Heart left ventricle (tissue), 16 donors: ENCODE results near the gene BDKRB2. TPM values are rescaled to one million over a fixed set of nuclear protein-coding genes. Genes with fewer than 3 reads are reported as not detected.

Experiments
- ATAC-seq, 4 donors: fragments of 200-7000 bp; cut with Tn5 transposase; one replicate each; pipeline ENCODE4 v1.9.1; 2020 to 2022; ENCODE audit warnings: moderate library complexity in 4 of 4, mild to moderate bottlenecking in 3 of 4, moderate number of reproducible peaks in 1 of 4
- DNase-seq, 5 donors: peaks; one replicate each; pipeline ENCODE4 v3.0.0-alpha.2; 2020
- H3K27ac ChIP-seq, 12 donors: fragments of 200-600 bp; sonication (generic) in 4 of 12; one replicate each; pipeline versions ENCODE4 v1.5.0 to v1.8.0; 2016 to 2022; ENCODE audit warnings: mild to moderate bottlenecking in 2 of 12
- H3K27me3 ChIP-seq, 9 donors: fragments of 200-600 bp; sonication (generic) in 2 of 9; one replicate each; pipeline versions ENCODE4 v1.5.1 to v1.8.0; 2016 to 2022; ENCODE audit warnings: mild to moderate bottlenecking in 3 of 9
- H3K36me3 ChIP-seq, 9 donors: fragments of 200-600 bp; sonication (generic) in 2 of 9; one replicate each; pipeline versions ENCODE4 v1.5.0 to v1.8.0; 2018 to 2022; ENCODE audit warnings: mild to moderate bottlenecking in 2 of 9
- H3K4me1 ChIP-seq, 12 donors: fragments of 200-600 bp; sonication (generic) in 4 of 12; one replicate each; pipeline versions ENCODE4 v1.5.0 to v1.8.0; 2016 to 2022; ENCODE audit warnings: mild to moderate bottlenecking in 3 of 12
- H3K4me3 ChIP-seq, 12 donors: fragments of 200-600 bp; sonication (generic) in 4 of 12; one replicate each; pipeline versions ENCODE4 v1.5.0 to v1.8.0; 2017 to 2022; ENCODE audit warnings: mild to moderate bottlenecking in 9 of 12, moderate library complexity in 4 of 12
- H3K9me3 ChIP-seq, 12 donors: fragments of 200-600 bp; sonication (generic) in 4 of 12; one replicate each; pipeline versions ENCODE4 v1.5.0 to v1.8.0; 2016 to 2022; ENCODE audit warnings: mild to moderate bottlenecking in 1 of 12
- POLR2A ChIP-seq, 2 donors: fragments of 450-650 bp; IDR thresholded peaks; one replicate each; pipeline ENCODE4 v1.6.1; 2017; ENCODE audit warnings: antibody characterized with exemption in 2 of 2, mild to moderate bottlenecking in 2 of 2, moderate library complexity in 2 of 2
- WGBS, 4 donors: extraction: QIAGEN DNeasy Blood & Tissue Kit in 2 of 4; methylation state at CpG; one replicate each; pipeline versions ENCODE4 v1.1.5 to v1.1.7; 2013 to 2018; 5-methylcytosine and 5-hydroxymethylcytosine counted together
- intact Hi-C, 10 donors: fragments of 100-400 bp; cut with DNase I; formaldehyde crosslinking; loops; one replicate each; pipeline versions ENCODE4 v1.11.1 to v1.14.2; 2022
- polyA plus RNA-seq, 2 donors: library from polyadenylated mRNA; stranded (reverse); fragments of 200-250 nt; gene quantifications; one replicate each; pipeline ENCODE4 v1.2.3, GENCODE V29; 2013
- total RNA-seq, 9 donors: library from RNA; depleted of rRNA in 2 of 9; stranded (reverse); fragments of >200 nt in 2 of 9; fragmentation: NEBNext Ultra II Directional in 3 of 9; extraction: Animal tissue kit (Norgen Biotek cat#: 25700) in 3 of 9; gene quantifications; one replicate each; pipeline versions ENCODE4 v1.1.0 to v1.2.4, GENCODE V29; 2016 to 2023
- TF ChIP-seq, protein P1 (sequence below), 12 donors: fragments of 200-600 bp; sonication (generic) in 4 of 12; IDR thresholded peaks; one replicate each; pipeline versions ENCODE4 v1.5.0 to v1.8.0; 2018 to 2022; ENCODE audit warnings: antibody characterized with exemption in 12 of 12, mild to moderate bottlenecking in 5 of 12
- donor health status: ischemic (EF 13 %, LVEDD 7.1; RV severe dilation, severe dysfunction).
- donor health status: healthy with polysubstance abuse.
- donor health status: DM: no; HTN: yes; CAD: no.
- donor health status: DM: no; HTN: no; CAD: no.
- donor health status: ischemic (EF 25% LVEDD 6.9; RV normal size, moderate dysfunction).
- donor health status: ischemic (EF 25% LVEDD 5.7; RV mildly dilated, moderate dysfunction).
- donor health status: healthy.
- donor health status: DM: yes; HTN: yes; CAD: no.
- donor health status: ischemic (EF 35%, LVEDD 5.7; RV mildly dilated, moderate dysfunction).
- donor health status: nonischemic (EF 11% LVEDD 7.7; RV severe dilation, severe dysfunction).
- donor health status: DM: yes; HTN: yes; CAD: no.
- donor health status: PGD.
- donor health status: ischemic (EF 29% LVEDD 5.4; RV normal size, mild dysfunction).
- donor health status: nonischemic (EF 23%, LVEDD 6.1; RV moderate dilation, normal function).

BDKRB2 gene
- total and polyA plus RNA-seq, 11 donors, result 0.14 to 3.3 (median 0.63) TPM

DNA sequence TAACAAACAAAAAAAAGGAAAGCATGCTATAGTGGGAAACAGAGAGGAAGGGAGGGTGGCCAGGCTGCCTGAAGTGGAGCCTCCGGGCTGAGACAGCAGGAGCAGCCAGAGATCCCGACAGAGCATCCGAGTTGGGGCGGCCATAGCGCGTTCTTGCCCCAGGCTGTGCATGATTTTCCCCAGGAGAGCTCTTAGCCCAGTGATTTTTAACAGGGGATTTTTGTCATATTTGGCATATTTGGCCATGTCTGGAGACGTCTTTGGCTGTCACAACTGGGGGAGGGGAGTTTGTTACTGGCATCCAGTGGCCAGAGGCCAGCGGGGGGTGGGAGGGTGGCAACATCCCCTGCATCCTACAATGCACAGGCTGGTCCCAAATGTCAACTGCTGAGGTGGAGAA is 74.9 kb downstream of the BDKRB2 start:
- Histone ChIP-seq H3K4me1 (peaks cover 0 to 10% (median 0%) of the 10 kb centered on the region in 12 donors), H3K4me3 (no peak overlapping the region), H3K9me3 (peaks cover 0 to 18% (median 10%) of the 10 kb centered on the region in 12 donors), H3K27me3 (no peaks in the 10 kb centered on the region), H3K27ac (no peak overlapping the region), H3K36me3 (peaks cover 0 to 31% (median 20%) of the 10 kb centered on the region in 9 donors)
- ATAC-seq, result no peak
- no peak for TF ChIP-seq POLR2A (IDR thresholded peaks at IDR 0.05)
- TF ChIP-seq, protein P1, sequence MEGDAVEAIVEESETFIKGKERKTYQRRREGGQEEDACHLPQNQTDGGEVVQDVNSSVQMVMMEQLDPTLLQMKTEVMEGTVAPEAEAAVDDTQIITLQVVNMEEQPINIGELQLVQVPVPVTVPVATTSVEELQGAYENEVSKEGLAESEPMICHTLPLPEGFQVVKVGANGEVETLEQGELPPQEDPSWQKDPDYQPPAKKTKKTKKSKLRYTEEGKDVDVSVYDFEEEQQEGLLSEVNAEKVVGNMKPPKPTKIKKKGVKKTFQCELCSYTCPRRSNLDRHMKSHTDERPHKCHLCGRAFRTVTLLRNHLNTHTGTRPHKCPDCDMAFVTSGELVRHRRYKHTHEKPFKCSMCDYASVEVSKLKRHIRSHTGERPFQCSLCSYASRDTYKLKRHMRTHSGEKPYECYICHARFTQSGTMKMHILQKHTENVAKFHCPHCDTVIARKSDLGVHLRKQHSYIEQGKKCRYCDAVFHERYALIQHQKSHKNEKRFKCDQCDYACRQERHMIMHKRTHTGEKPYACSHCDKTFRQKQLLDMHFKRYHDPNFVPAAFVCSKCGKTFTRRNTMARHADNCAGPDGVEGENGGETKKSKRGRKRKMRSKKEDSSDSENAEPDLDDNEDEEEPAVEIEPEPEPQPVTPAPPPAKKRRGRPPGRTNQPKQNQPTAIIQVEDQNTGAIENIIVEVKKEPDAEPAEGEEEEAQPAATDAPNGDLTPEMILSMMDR (IDR thresholded peaks at IDR 0.05), result no peak
- intact Hi-C loops, result loop anchor here in 8 of 10 donors (5.0 to 10.0 kb wide), 5 partner anchors 282 to 722 kb away; no protein-coding TSS in a partner anchor
- DNase-seq, result no peak
- 75 to 83% (median 77%) methylated on average over 8 of the region's 8 CpGs for WGBS, 4 donors

DNA sequence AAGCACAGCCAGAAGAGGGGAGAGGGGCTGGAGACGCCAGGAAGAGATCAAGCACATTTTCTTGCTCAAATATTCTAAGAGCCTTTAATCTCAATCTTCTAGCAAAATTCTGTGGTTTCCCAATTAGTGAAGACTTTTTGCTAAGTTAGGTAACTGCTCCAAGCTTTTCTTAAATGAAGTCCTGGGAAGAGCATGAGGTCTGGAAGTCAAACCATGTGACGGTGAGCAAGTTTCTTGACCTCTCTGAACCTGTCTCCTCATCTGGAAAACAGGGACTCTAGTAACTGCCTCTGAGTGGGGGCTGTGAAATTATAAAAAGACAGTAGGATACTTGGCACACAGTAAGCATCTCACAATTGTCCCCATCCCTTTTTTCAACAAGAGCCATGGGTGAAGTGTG is 75.5 kb downstream of the BDKRB2 start:
- TF ChIP-seq, protein P1 (IDR thresholded peaks at IDR 0.05), result no peak
- no peak for TF ChIP-seq POLR2A (IDR thresholded peaks at IDR 0.05)
- peaks cover 0 to 10% (median 0%) of the 10 kb centered on the region in 12 donors for H3K4me1 ChIP-seq
- intact Hi-C loops, result no loop called here
- ATAC-seq (no peak), DNase-seq (no peak)
- H3K9me3 ChIP-seq, result peaks cover 0 to 18% (median 10%) of the 10 kb centered on the region in 12 donors
- H3K27ac ChIP-seq, result no peak overlapping the region
- peaks cover 0 to 36% (median 25%) of the 10 kb centered on the region in 9 donors for H3K36me3 ChIP-seq
- no peaks in the 10 kb centered on the region for H3K27me3 ChIP-seq
- 92 to 100% (median 96%) methylated on average over 2 of the region's 2 CpGs for WGBS, 4 donors
- no peak overlapping the region for H3K4me3 ChIP-seq

DNA sequence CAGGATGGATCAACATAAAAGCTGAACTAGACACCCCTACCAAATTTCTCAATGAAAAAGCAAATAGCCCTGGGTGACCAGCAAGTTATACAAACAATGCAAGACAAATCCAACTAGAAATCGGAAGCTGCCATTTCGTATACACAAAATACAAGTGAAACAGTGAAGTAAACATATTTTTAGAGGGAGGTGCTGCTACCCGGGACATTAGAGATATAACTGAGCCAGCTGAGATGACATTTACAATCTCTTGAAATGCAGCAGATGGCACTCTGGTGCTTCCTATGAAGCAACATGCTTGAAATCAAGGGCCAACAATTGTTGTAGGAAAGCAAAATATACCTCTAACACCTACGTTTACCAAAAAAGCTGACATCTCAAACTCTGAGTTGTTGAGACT is 76.8 kb downstream of the BDKRB2 start:
- ATAC-seq (no peak), DNase-seq (no peak)
- 51 to 70% (median 64%) methylated on average over 4 of the region's 4 CpGs for WGBS, 4 donors
- Histone ChIP-seq H3K4me1 (peaks cover 0 to 3% (median 0%) of the 10 kb centered on the region in 12 donors), H3K4me3 (no peak overlapping the region), H3K36me3 (peaks cover 0 to 50% (median 33%) of the 10 kb centered on the region in 9 donors), H3K27me3 (no peaks in the 10 kb centered on the region), H3K9me3 (peaks cover 0 to 18% (median 10%) of the 10 kb centered on the region in 12 donors), H3K27ac (no peak overlapping the region)
- intact Hi-C loops, result no loop called here
- TF ChIP-seq, protein P1 (IDR thresholded peaks at IDR 0.05), result no peak
- no peak for TF ChIP-seq POLR2A (IDR thresholded peaks at IDR 0.05)

DNA sequence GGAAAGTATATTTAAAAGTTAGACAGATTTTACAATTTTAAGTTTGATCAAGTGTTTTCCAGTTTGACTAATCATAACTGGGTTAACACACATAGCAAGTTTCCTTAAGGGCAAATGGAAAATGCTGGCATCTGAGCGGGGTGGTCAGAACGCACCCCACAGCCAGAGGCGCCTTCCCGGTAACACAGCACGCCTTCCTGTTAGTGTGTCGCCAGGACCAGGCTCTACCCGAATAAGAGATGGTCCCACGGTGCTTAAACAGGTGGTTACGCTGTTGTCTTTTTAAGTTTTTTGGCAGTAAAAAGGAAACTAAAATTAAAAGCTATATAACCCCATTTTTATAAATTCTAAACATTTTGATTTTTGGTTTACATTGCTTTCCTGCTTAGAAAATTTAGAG is 79.4 kb downstream of the BDKRB2 start:
- H3K27ac ChIP-seq, result no peak overlapping the region
- H3K9me3 ChIP-seq, result peaks cover 0 to under 1% (median 0%) of the 10 kb centered on the region in 12 donors
- peaks cover 0 to 3% (median 0%) of the 10 kb centered on the region in 12 donors for H3K4me1 ChIP-seq
- ATAC-seq (no peak), DNase-seq (no peak)
- TF ChIP-seq POLR2A (IDR thresholded peaks at IDR 0.05), result no peak
- TF ChIP-seq, protein P1 (IDR thresholded peaks at IDR 0.05), result no peak
- no peaks in the 10 kb centered on the region for H3K27me3 ChIP-seq
- WGBS, 4 donors, result 94 to 96% (median 95%) methylated on average over 9 of the region's 9 CpGs
- H3K4me3 ChIP-seq, result no peak overlapping the region
- peaks cover 0 to 74% (median 49%) of the 10 kb centered on the region in 9 donors for H3K36me3 ChIP-seq
- intact Hi-C loops, result no loop called here
